Ishikawa (cell line): ENCODE data around the gene NPAS2.

Experiments
- CEBPB ChIP-seq: IDR thresholded peaks from 2 replicates; pipeline ENCODE4 v1.6.1; 2012
- CREB1 ChIP-seq: IDR thresholded peaks from 2 replicates; pipeline ENCODE4 v1.6.1; 2012; ENCODE audit warnings: low read depth
- EGR1 ChIP-seq: IDR thresholded peaks from 2 replicates; pipeline ENCODE4 v1.6.1; 2012
- EP300 ChIP-seq: IDR thresholded peaks from 2 replicates; pipeline ENCODE4 v1.6.1; 2012; ENCODE audit warnings: borderline replicate concordance
- FOXM1 ChIP-seq: IDR thresholded peaks from 2 replicates; pipeline ENCODE4 v1.6.1; 2012; ENCODE audit warnings: low read depth, borderline replicate concordance
- MAX ChIP-seq: IDR thresholded peaks from 2 replicates; pipeline ENCODE4 v1.6.1; 2012
- NFIC ChIP-seq: IDR thresholded peaks from 2 replicates; pipeline ENCODE4 v1.6.1; 2012
- RAD21 ChIP-seq: IDR thresholded peaks from 2 replicates; pipeline ENCODE4 v1.6.1; 2012; ENCODE audit warnings: low read depth
- REST ChIP-seq: IDR thresholded peaks from 2 replicates; pipeline ENCODE4 v1.6.1; 2012; ENCODE audit warnings: low read depth, mild to moderate bottlenecking
- TAF1 ChIP-seq: IDR thresholded peaks from 2 replicates; pipeline ENCODE4 v1.6.1; 2012; ENCODE audit warnings: low read depth, mild to moderate bottlenecking
- TCF12 ChIP-seq: IDR thresholded peaks from 2 replicates; pipeline ENCODE4 v1.6.1; 2012; ENCODE audit warnings: low read depth
- TEAD4 ChIP-seq: IDR thresholded peaks from 2 replicates; pipeline ENCODE4 v1.6.1; 2012
- USF1 ChIP-seq: IDR thresholded peaks from 2 replicates; pipeline ENCODE4 v1.6.1; 2012
- YY1 ChIP-seq: IDR thresholded peaks from 2 replicates; pipeline ENCODE4 v1.6.1; 2012; ENCODE audit warnings: low read depth
- ZBTB7A ChIP-seq: IDR thresholded peaks from 2 replicates; pipeline ENCODE4 v1.6.1; 2012; ENCODE audit warnings: low read depth

The NPAS2 gene

DNA sequence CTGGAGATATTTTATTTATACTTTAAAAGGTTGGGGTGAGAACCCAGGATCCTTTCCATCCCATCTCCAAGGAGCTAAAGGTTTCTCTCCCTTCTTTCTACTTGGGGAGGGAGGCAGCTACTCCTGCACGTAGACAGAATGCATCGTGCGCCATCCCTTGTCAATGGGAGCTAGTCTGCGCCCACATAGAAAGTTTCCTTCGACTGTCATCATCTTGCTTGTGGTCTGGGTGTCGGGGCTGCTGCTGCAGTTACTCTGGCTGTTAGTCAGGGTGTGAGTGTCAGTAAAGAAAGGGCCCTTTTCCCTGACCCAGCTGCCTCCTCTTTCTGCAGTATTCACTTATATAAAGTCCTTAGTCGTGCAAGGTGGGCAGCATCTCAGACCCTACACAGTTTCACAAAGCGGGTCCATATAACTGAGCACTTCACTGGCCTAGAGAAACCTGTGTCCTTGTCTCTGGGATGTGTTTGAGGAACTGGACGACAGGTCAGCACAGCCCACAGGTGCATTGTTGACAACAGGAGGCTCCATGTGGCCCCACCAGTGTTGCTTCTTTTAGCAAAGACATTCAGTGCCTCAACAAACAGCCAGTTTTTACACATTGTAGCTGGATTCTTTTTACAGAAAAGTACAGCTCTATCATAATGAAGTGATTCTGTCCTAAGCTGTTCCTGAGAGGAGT is 22.4 kb downstream of the NPAS2 start:
- TF ChIP-seq EP300: no peak
- TF ChIP-seq NFIC: no peak
- TF ChIP-seq TCF12: no peak
- no peak for TF ChIP-seq YY1
- no peak for TF ChIP-seq FOXM1
- TF ChIP-seq TAF1: no peak
- TF ChIP-seq MAX: no peak

GRCh38 chr2:100844514-100844913 is 24.6 kb downstream of the NPAS2 start:
- TF ChIP-seq CEBPB: no peak
- TF ChIP-seq ZBTB7A: no peak
- TF ChIP-seq TCF12: no peak
- TF ChIP-seq EGR1: no peak
- no peak for TF ChIP-seq MAX
- TF ChIP-seq YY1: no peak
- no peak for TF ChIP-seq CREB1
- no peak for TF ChIP-seq REST
- no peak for TF ChIP-seq TAF1
- no peak for TF ChIP-seq EP300
- TF ChIP-seq FOXM1: no peak
- TF ChIP-seq NFIC: no peak
- no peak for TF ChIP-seq RAD21
- no peak for TF ChIP-seq TEAD4
- TF ChIP-seq USF1: no peak

- no peak for TF ChIP-seq RAD21
- no peak for TF ChIP-seq EGR1
- no peak for TF ChIP-seq EP300
- no peak for TF ChIP-seq USF1
- TF ChIP-seq NFIC: no peak
- no peak for TF ChIP-seq TAF1
- TF ChIP-seq ZBTB7A: no peak
Measured at GRCh38 chr2:100845141-100845991, 25.4 kb downstream of the NPAS2 start.

DNA sequence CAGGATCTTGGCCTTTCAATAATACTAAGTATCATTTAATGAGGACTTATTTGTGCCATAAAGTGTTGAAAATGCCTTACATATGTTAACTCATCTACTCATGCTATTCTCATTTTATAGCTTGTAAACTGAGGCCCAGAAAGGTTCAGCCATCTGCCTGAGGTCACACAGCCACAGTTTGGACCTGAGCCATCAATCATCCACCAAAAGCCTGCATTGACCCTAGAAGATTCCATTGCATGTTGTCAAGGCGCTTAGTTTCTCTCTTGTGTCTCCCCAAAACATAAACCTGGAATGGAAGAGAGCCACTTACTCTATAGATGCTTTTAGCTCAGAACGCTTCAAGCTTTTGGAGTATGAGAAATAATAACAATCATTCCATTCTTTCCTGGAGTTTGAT is 26.8 kb downstream of the NPAS2 start:
- TF ChIP-seq REST (no peak), CEBPB (no peak), ZBTB7A (no peak), EP300 (no peak), TAF1 (no peak), USF1 (no peak), FOXM1 (no peak), YY1 (no peak), TEAD4 (no peak), EGR1 (no peak), RAD21 (no peak), MAX (no peak), CREB1 (no peak), NFIC (no peak), TCF12 (no peak)
